GM18951 (cell line): ENCODE measurements around the gene ARL8A.
"Not testable (repeated sequence)": the region's sequence is repeated elsewhere in the genome, so short reads cannot be mapped to it uniquely, and the experiment has no call there.

Source experiments
- POLR2A ChIP-seq: IDR thresholded peaks from 4 replicates; pipeline ENCODE4 v1.6.1; 2011; ENCODE audit warnings: mild to moderate bottlenecking; ENCODE audit not compliant: insufficient read length, insufficient read depth; ENCODE audit errors: extremely low read depth
- in situ Hi-C: fragments of 300-500 bp; cut with MboI; formaldehyde crosslinking; loops from one replicate; pipeline ENCODE4 v1.12.0; 2022; ENCODE audit warnings: low sequenced_read_pairs, mixed read lengths, inconsistent platforms; ENCODE audit not compliant: unreplicated experiment

The ARL8A gene

GRCh38 chr1:202113690-202114300 is 30.7 kb downstream of the ARL8A start:
- in situ Hi-C loops, result no loop called here
- no peak for TF ChIP-seq POLR2A

GRCh38 chr1:202112859-202113689 is 31.5 kb downstream of the ARL8A start:
- no peak for TF ChIP-seq POLR2A
- in situ Hi-C loops, result no loop called here

GRCh38 chr1:202111589-202111988 is 32.9 kb downstream of the ARL8A start:
- in situ Hi-C loops, result not testable (repeated sequence)

- in situ Hi-C loops, result no loop called here
Measured at GRCh38 chr1:202110977-202111376, 33.6 kb downstream of the ARL8A start.

GRCh38 chr1:202107801-202108731 is 36.5 kb downstream of the ARL8A start:
- in situ Hi-C loops, result no loop called here
- no peak for TF ChIP-seq POLR2A

More at GRCh38 chr1:202110977-202111376, 33.6 kb downstream of the ARL8A start:
- no peak for TF ChIP-seq POLR2A

GRCh38 chr1:202107321-202107761 is 37.2 kb downstream of the ARL8A start:
- in situ Hi-C loops, result no loop called here
- no peak for TF ChIP-seq POLR2A

GRCh38 chr1:202106340-202107254 is 37.9 kb downstream of the ARL8A start:
- in situ Hi-C loops, result no loop called here
- TF ChIP-seq POLR2A, result no peak

- TF ChIP-seq POLR2A, result no peak
- in situ Hi-C loops, result no loop called here
Measured at GRCh38 chr1:202105571-202106339, 38.8 kb downstream of the ARL8A start.

- TF ChIP-seq POLR2A, result no peak
- in situ Hi-C loops, result no loop called here
Measured at GRCh38 chr1:202104073-202104472, 40.5 kb downstream of the ARL8A start.

GRCh38 chr1:202101184-202101583 is 43.4 kb downstream of the ARL8A start:
- TF ChIP-seq POLR2A, result no peak
- in situ Hi-C loops, result no loop called here

- in situ Hi-C loops, result no loop called here
- no peak for TF ChIP-seq POLR2A
Measured at GRCh38 chr1:202093858-202094257, 50.7 kb downstream of the ARL8A start.

GRCh38 chr1:202090994-202091393 is 53.5 kb downstream of the ARL8A start:
- in situ Hi-C loops, result no loop called here
- no peak for TF ChIP-seq POLR2A
